Measurements from ENCODE around the gene KLHL20. TPM values are rescaled to one million over a fixed set of nuclear protein-coding genes. Genes with fewer than 3 reads are reported as not detected.

KLHL20 gene, protein sequence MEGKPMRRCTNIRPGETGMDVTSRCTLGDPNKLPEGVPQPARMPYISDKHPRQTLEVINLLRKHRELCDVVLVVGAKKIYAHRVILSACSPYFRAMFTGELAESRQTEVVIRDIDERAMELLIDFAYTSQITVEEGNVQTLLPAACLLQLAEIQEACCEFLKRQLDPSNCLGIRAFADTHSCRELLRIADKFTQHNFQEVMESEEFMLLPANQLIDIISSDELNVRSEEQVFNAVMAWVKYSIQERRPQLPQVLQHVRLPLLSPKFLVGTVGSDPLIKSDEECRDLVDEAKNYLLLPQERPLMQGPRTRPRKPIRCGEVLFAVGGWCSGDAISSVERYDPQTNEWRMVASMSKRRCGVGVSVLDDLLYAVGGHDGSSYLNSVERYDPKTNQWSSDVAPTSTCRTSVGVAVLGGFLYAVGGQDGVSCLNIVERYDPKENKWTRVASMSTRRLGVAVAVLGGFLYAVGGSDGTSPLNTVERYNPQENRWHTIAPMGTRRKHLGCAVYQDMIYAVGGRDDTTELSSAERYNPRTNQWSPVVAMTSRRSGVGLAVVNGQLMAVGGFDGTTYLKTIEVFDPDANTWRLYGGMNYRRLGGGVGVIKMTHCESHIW
- total RNA-seq = 32.1 and 40.8 TPM in 2 replicates

DNA sequence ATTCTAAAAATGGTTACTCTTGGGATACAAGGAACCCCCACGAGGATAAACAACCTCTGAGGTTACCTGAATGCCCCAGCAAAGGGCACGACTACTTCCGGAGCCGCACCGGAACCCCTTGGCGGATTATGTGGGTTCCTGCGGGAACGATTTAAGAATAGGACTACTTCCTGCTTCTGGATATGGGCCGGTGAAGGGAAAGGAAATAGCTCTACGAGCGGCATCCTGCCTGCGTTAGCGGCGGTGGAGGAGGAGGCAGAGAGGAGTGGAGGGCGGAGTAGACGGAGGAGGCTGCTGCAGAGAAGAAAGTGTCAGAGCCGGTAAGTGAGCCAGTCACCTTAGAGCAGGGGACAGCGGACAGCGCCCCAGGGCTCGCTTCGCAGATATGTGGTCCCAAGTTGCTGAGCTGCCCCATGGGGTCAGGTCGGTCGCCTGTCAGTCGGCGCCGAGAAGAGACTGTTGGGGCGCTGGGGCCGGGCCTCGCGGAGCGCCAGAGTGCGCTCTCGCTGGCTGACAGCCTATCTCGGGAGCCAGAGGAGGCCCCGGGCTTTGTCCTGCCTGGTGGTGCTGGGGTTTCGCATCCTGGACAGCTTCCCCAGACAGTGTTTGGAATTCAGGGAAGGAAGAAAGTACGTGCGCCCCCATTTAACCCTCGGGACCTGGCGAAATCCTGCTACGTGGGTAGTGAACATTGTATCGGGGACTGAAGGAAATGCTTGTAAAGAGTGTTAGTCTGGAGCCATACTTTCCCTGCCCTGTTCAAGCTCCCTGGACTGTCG lies at the start of gene KLHL20:
KLHL20 (plus strand) TSS at position 223 of the 779 bp plus-strand sequence. CDS start 1,063 bp downstream, outside the sequence.

DNA sequence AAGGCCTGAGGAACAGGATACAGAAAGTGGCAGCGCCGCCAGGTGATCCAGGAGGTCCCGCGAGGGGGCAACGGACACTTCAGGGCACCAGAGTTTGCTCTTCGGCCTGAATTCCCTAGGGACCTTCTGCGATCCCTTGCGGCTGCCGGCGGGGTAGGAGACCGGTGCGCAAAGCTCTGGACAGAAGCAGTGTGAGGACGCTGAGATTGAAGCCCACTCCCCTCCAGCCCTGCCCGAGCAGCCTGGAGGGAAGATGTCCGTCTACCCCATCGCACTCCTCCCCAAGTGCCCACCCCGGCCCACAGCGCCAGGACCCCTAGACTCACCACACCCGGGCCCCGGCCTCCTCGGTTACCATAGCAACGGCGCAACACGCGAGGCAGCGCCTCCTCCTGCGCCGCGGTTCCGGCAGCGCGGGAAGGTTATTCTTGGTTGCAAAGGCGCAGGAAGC lies 45.3 kb upstream of the KLHL20 start, which contains the start of gene ANKRD45:
ANKRD45 (minus strand) TSS at position 361 of the 451 bp plus-strand sequence. CDS start 10,433 bp downstream, outside the sequence.

DNA sequence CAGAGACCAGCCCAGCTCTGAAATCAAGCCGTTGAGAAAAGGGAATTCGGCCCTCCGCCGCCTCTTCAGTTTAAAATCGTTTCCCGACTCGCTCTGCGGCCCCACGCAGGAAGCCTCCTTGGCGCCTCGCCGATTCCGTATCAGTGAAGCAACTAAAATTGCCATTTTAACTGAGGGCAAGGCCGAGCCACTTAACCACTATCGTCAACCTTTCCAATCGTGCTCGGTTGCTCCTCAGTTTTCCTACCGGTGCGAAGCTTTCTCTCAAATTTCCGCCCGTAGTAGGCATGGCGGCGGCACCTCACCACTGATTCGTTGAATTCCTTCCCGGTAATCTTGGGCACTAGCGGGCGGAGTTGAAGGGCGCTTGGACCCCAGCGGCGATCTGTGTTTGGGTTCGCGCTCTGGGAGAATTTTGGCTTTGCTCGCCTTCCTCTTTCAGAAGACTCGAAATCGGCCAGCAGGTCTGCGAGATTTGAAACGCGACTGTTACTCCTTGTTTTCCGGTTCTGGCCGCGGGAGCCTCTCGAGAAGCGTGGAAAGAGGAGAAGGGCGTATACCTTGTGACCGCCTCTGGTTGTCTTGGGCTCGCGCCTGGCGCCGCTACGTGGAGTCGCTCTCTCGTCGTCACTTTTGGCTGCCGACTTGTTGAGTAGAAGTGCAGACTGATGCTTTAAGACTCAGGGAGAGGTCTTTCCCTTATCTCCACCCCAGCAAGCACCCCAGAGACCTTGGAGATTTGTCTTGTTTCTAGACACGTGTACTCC lies 109.7 kb downstream of the KLHL20 start, which contains the start of the genes CENPL and DARS2:
CENPL (minus strand) TSS at position 569 of the 767 bp plus-strand sequence. CDS start 13,584 bp downstream, outside the sequence.
DARS2 (plus strand) TSS at position 359 of the 767 bp plus-strand sequence. CDS start 557 bp downstream, outside the sequence.

Other genes starting within 250 kb of the KLHL20 start
- gene PRDX6, start 237.6 kb upstream of the KLHL20 start, total RNA-seq = 199 and 211 TPM in 2 replicates
- 2.0 TPM in 1 of 2 replicates, not detected in the other for gene SLC9C2, start 111.9 kb upstream of the KLHL20 start, total RNA-seq
- gene TEX50, start 79.6 kb upstream of the KLHL20 start, total RNA-seq = not detected in 2 replicates
- gene ANKRD45, start 45.1 kb upstream of the KLHL20 start, total RNA-seq = 0.36 TPM in 1 of 2 replicates, not detected in the other
- gene DARS2, start 109.7 kb downstream of the KLHL20 start, total RNA-seq = 15.0 and 17.1 TPM in 2 replicates
- gene CENPL, start 109.9 kb downstream of the KLHL20 start, total RNA-seq = 9.9 and 18.2 TPM in 2 replicates
- 439 and 469 TPM in 2 replicates for gene GAS5, start 153.0 kb downstream of the KLHL20 start, total RNA-seq
- gene ZBTB37, start 153.4 kb downstream of the KLHL20 start, total RNA-seq = 2.8 and 6.3 TPM in 2 replicates
- gene SERPINC1, start 202.3 kb downstream of the KLHL20 start, total RNA-seq = not detected in 2 replicates

All from endothelial cell of coronary artery (primary cell).